Tibial artery (tissue), 4 donors: ENCODE measurements around the gene SATB1.
"Not testable (repeated sequence)": the region's sequence is repeated elsewhere in the genome, so short reads cannot be mapped to it uniquely, and the experiment has no call there.

Experiments used
- DNase-seq, 2 donors: peaks; one replicate each; pipeline ENCODE4 v3.0.0-alpha.2; 2019
- H3K27ac ChIP-seq, 2 donors: fragments of 200-600 bp; sonication (generic) in 1 of 2; 1 replicate in 1 of 2; 2 replicates in 1 of 2; pipeline ENCODE4 v1.5.1; 2018 to 2019; ENCODE audit warnings: mild to moderate bottlenecking in 1 of 2
- H3K27me3 ChIP-seq, 2 donors: fragments of 200-600 bp; sonication (generic) in 1 of 2; one replicate each; pipeline versions ENCODE4 v1.5.1 to v1.6.0; 2016 to 2019
- H3K36me3 ChIP-seq, 3 donors: fragments of 200-600 bp; sonication (generic) in 2 of 3; one replicate each; pipeline ENCODE4 v1.5.1; 2016 to 2019; ENCODE audit warnings: mild to moderate bottlenecking in 2 of 3
- H3K4me1 ChIP-seq, 4 donors: fragments of 200-600 bp; sonication (generic) in 2 of 4; 1 replicate in 3 of 4; 2 replicates in 1 of 4; pipeline ENCODE4 v1.5.1; 2016 to 2019
- H3K4me3 ChIP-seq, 2 donors: fragments of 200-600 bp; sonication (generic) in 1 of 2; 1 replicate in 1 of 2; 2 replicates in 1 of 2; pipeline ENCODE4 v1.5.1; 2018 to 2019; ENCODE audit warnings: mild to moderate bottlenecking in 2 of 2
- H3K9me3 ChIP-seq, 3 donors: fragments of 200-600 bp; sonication (generic) in 1 of 3; one replicate each; pipeline ENCODE4 v1.5.1; 2016 to 2019
- CTCF ChIP-seq, 2 experiments: fragments of 200-600 bp in 1 of 2; fragments of 450-650 bp in 1 of 2; IDR thresholded peaks; one replicate each; pipeline ENCODE4 v1.5.1; 2017 to 2019; ENCODE audit warnings: antibody characterized with exemption in 2 of 2, mild to moderate bottlenecking in 1 of 2, moderate library complexity in 1 of 2
- intact Hi-C: fragments of 100-400 bp; cut with DNase I; formaldehyde crosslinking; loops from one replicate; pipeline ENCODE4 v1.15.0; 2023; ENCODE audit warnings: low total_unique reads

SATB1 gene

GRCh38 chr3:18424729-18425640 is at the start of gene SATB1:
Gene SATB1, minus strand, starts transcription at chr3:18425339. Its CDS starts 4,372 bp downstream, at chr3:18420967.
- intact Hi-C loops: no loop called here
- TF ChIP-seq CTCF (IDR thresholded peaks at IDR 0.05): no peak
- no peaks in the 10 kb centered on the region for H3K9me3 ChIP-seq

GRCh38 chr3:18474202-18474601 is 49.1 kb upstream of the SATB1 start:
- Histone ChIP-seq H3K27ac (no peak overlapping the region), H3K36me3 (no peaks in the 10 kb centered on the region), H3K27me3 (no peaks in the 10 kb centered on the region), H3K4me1 (no peaks in the 10 kb centered on the region), H3K9me3 (no peaks in the 10 kb centered on the region), H3K4me3 (no peak overlapping the region)
- intact Hi-C loops: no loop called here
- DNase-seq: no peak
- no peak for TF ChIP-seq CTCF (IDR thresholded peaks at IDR 0.05)

More at GRCh38 chr3:18424729-18425640, at the start of gene SATB1:
- Histone ChIP-seq H3K4me3 (peak within 1 kb of the TSS; percentile 78 to 91), H3K36me3 (peaks cover 0 to 4% (median 4%) of the 10 kb centered on the region in 3 donors), H3K27me3 (no peaks in the 10 kb centered on the region), H3K27ac (peak within 1 kb of the TSS; percentile 95), H3K4me1 (peaks cover 0 to 39% (median 5%) of the 10 kb centered on the region in 4 donors)
- peak; percentile 79 to 91 for DNase-seq

GRCh38 chr3:18469775-18470174 is 44.6 kb upstream of the SATB1 start:
- H3K4me3 ChIP-seq: no peak overlapping the region
- intact Hi-C loops: no loop called here
- no peaks in the 10 kb centered on the region for H3K36me3 ChIP-seq
- no peaks in the 10 kb centered on the region for H3K9me3 ChIP-seq
- no peak for DNase-seq
- no peak for TF ChIP-seq CTCF (IDR thresholded peaks at IDR 0.05)
- H3K27me3 ChIP-seq: no peaks in the 10 kb centered on the region
- no peaks in the 10 kb centered on the region for H3K4me1 ChIP-seq
- H3K27ac ChIP-seq: no peak overlapping the region

GRCh38 chr3:18466136-18466535 is 41.0 kb upstream of the SATB1 start:
- Histone ChIP-seq H3K9me3 (no peaks in the 10 kb centered on the region), H3K36me3 (no peaks in the 10 kb centered on the region), H3K4me3 (no peak overlapping the region), H3K4me1 (no peaks in the 10 kb centered on the region), H3K27me3 (no peaks in the 10 kb centered on the region), H3K27ac (no peak overlapping the region)
- no peak for TF ChIP-seq CTCF (IDR thresholded peaks at IDR 0.05)
- no peak for DNase-seq
- intact Hi-C loops: no loop called here

GRCh38 chr3:18454766-18455165 is 29.6 kb upstream of the SATB1 start:
- TF ChIP-seq CTCF (IDR thresholded peaks at IDR 0.05): no peak
- Histone ChIP-seq H3K27ac (no peak overlapping the region), H3K9me3 (no peaks in the 10 kb centered on the region), H3K4me3 (no peak overlapping the region), H3K27me3 (no peaks in the 10 kb centered on the region), H3K4me1 (no peaks in the 10 kb centered on the region), H3K36me3 (no peaks in the 10 kb centered on the region)
- no peak for DNase-seq
- intact Hi-C loops: no loop called here

- H3K36me3 ChIP-seq, DNase-seq, intact Hi-C loops, H3K9me3 ChIP-seq, H3K27ac ChIP-seq, H3K27me3 ChIP-seq, H3K4me3 ChIP-seq: not testable (repeated sequence)
- H3K4me1 ChIP-seq: peaks cover 0 to 14% (median 5%) of the 10 kb centered on the region in 4 donors
Observed at GRCh38 chr3:18449618-18450017, 24.5 kb upstream of the SATB1 start.
